GM23338 (cell line): ENCODE results near the gene BNC1. TPM values are rescaled to one million over a fixed set of nuclear protein-coding genes. Genes with fewer than 3 reads are reported as not detected.

Experiments used
- JUNB ChIP-seq: IDR thresholded peaks from one replicate; pipeline ENCODE4 v1.6.1; 2016; ENCODE audit warnings: antibody characterized with exemption; ENCODE audit not compliant: unreplicated experiment
- NANOG ChIP-seq: IDR thresholded peaks from 2 replicates; pipeline ENCODE4 v1.6.1; 2016; ENCODE audit warnings: antibody characterized with exemption, borderline replicate concordance
- POLR2AphosphoS5 ChIP-seq: IDR thresholded peaks from 2 replicates; pipeline ENCODE4 v1.6.1; 2016; ENCODE audit warnings: antibody characterized with exemption, low read depth
- STAT1 ChIP-seq: IDR thresholded peaks from one replicate; pipeline ENCODE4 v1.6.1; 2016; ENCODE audit warnings: antibody characterized with exemption; ENCODE audit not compliant: unreplicated experiment
- ZNF114 ChIP-seq: fragments of 250-450 bp; sonication (Bioruptor Pico); IDR thresholded peaks from 2 replicates; pipeline ENCODE4 v1.5.0; 2020; ENCODE audit warnings: mild to moderate bottlenecking, moderate library complexity
- polyA plus RNA-seq: library from polyadenylated mRNA; unstranded; fragments of >200 nt; fragmentation: Nextera tagmentation; extraction: Ambion mirVana; gene quantifications from 2 replicates; pipeline ENCODE4 v1.2.1, GENCODE V29; 2016
- total RNA-seq: library from RNA; depleted of rRNA; stranded (reverse); fragments of >200 nt; shearing (Covaris generic); gene quantifications from 2 replicates; pipeline ENCODE4 v1.2.3, GENCODE V29; 2014
- TF ChIP-seq, protein P1 (sequence below): fragments of 250-450 bp; sonication (Bioruptor Pico); IDR thresholded peaks from 2 replicates; pipeline ENCODE4 v1.5.0; 2020; ENCODE audit warnings: mild to moderate bottlenecking, moderate library complexity
- TF ChIP-seq, protein P2 (sequence below): IDR thresholded peaks from 2 replicates; pipeline ENCODE4 v1.6.1; 2016; ENCODE audit warnings: antibody characterized with exemption
- TF ChIP-seq, protein P3 (sequence below): IDR thresholded peaks from one replicate; pipeline ENCODE4 v1.6.1; 2018; ENCODE audit warnings: antibody characterized with exemption; ENCODE audit not compliant: unreplicated experiment

BNC1 gene
- total and polyA plus RNA-seq, 2 experiments from 2014 or later: 0.26 to 1.1 TPM

DNA sequence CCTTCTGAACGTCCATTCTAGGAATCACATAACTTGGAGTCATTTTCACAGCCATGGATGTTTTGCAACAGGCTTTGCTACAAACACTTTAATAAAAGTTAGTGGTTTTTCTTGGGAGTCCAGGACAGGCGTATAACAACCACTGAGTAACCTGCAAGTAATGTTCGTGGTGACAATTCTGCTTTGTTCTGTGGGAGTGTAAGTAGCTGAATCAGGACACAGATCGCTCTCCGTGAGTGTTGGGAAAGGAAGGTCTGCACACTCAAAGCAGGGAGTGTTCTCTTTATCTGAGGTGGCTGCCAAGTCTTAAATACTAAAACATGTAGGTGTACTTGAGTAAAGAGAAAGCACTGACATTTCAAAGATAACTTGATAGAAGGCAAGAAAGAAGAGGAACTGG, 7.9 kb upstream of the BNC1 start (continued):
- TF ChIP-seq, protein P1, sequence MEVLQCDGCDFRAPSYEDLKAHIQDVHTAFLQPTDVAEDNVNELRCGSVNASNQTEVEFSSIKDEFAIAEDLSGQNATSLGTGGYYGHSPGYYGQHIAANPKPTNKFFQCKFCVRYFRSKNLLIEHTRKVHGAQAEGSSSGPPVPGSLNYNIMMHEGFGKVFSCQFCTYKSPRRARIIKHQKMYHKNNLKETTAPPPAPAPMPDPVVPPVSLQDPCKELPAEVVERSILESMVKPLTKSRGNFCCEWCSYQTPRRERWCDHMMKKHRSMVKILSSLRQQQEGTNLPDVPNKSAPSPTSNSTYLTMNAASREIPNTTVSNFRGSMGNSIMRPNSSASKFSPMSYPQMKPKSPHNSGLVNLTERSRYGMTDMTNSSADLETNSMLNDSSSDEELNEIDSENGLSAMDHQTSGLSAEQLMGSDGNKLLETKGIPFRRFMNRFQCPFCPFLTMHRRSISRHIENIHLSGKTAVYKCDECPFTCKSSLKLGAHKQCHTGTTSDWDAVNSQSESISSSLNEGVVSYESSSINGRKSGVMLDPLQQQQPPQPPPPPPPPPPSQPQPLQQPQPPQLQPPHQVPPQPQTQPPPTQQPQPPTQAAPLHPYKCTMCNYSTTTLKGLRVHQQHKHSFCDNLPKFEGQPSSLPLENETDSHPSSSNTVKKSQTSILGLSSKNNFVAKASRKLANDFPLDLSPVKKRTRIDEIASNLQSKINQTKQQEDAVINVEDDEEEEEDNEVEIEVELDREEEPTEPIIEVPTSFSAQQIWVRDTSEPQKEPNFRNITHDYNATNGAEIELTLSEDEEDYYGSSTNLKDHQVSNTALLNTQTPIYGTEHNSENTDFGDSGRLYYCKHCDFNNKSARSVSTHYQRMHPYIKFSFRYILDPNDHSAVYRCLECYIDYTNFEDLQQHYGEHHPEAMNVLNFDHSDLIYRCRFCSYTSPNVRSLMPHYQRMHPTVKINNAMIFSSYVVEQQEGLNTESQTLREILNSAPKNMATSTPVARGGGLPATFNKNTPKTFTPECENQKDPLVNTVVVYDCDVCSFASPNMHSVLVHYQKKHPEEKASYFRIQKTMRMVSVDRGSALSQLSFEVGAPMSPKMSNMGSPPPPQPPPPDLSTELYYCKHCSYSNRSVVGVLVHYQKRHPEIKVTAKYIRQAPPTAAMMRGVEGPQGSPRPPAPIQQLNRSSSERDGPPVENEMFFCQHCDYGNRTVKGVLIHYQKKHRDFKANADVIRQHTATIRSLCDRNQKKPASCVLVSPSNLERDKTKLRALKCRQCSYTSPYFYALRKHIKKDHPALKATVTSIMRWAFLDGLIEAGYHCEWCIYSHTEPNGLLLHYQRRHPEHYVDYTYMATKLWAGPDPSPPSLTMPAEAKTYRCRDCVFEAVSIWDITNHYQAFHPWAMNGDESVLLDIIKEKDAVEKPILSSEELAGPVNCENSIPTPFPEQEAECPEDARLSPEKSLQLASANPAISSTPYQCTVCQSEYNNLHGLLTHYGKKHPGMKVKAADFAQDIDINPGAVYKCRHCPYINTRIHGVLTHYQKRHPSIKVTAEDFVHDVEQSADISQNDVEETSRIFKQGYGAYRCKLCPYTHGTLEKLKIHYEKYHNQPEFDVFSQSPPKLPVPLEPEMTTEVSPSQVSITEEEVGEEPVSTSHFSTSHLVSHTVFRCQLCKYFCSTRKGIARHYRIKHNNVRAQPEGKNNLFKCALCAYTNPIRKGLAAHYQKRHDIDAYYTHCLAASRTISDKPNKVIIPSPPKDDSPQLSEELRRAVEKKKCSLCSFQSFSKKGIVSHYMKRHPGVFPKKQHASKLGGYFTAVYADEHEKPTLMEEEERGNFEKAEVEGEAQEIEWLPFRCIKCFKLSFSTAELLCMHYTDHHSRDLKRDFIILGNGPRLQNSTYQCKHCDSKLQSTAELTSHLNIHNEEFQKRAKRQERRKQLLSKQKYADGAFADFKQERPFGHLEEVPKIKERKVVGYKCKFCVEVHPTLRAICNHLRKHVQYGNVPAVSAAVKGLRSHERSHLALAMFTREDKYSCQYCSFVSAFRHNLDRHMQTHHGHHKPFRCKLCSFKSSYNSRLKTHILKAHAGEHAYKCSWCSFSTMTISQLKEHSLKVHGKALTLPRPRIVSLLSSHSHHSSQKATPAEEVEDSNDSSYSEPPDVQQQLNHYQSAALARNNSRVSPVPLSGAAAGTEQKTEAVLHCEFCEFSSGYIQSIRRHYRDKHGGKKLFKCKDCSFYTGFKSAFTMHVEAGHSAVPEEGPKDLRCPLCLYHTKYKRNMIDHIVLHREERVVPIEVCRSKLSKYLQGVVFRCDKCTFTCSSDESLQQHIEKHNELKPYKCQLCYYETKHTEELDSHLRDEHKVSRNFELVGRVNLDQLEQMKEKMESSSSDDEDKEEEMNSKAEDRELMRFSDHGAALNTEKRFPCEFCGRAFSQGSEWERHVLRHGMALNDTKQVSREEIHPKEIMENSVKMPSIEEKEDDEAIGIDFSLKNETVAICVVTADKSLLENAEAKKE (CRISPR knock-in tag): no peak
- TF ChIP-seq ZNF114: no peak
- TF ChIP-seq, protein P2, sequence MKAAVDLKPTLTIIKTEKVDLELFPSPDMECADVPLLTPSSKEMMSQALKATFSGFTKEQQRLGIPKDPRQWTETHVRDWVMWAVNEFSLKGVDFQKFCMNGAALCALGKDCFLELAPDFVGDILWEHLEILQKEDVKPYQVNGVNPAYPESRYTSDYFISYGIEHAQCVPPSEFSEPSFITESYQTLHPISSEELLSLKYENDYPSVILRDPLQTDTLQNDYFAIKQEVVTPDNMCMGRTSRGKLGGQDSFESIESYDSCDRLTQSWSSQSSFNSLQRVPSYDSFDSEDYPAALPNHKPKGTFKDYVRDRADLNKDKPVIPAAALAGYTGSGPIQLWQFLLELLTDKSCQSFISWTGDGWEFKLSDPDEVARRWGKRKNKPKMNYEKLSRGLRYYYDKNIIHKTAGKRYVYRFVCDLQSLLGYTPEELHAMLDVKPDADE: no peak
- TF ChIP-seq POLR2AphosphoS5: no peak
- no peak for TF ChIP-seq JUNB
- TF ChIP-seq, protein P3, sequence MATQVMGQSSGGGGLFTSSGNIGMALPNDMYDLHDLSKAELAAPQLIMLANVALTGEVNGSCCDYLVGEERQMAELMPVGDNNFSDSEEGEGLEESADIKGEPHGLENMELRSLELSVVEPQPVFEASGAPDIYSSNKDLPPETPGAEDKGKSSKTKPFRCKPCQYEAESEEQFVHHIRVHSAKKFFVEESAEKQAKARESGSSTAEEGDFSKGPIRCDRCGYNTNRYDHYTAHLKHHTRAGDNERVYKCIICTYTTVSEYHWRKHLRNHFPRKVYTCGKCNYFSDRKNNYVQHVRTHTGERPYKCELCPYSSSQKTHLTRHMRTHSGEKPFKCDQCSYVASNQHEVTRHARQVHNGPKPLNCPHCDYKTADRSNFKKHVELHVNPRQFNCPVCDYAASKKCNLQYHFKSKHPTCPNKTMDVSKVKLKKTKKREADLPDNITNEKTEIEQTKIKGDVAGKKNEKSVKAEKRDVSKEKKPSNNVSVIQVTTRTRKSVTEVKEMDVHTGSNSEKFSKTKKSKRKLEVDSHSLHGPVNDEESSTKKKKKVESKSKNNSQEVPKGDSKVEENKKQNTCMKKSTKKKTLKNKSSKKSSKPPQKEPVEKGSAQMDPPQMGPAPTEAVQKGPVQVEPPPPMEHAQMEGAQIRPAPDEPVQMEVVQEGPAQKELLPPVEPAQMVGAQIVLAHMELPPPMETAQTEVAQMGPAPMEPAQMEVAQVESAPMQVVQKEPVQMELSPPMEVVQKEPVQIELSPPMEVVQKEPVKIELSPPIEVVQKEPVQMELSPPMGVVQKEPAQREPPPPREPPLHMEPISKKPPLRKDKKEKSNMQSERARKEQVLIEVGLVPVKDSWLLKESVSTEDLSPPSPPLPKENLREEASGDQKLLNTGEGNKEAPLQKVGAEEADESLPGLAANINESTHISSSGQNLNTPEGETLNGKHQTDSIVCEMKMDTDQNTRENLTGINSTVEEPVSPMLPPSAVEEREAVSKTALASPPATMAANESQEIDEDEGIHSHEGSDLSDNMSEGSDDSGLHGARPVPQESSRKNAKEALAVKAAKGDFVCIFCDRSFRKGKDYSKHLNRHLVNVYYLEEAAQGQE: no peak
- no peak for TF ChIP-seq STAT1
- TF ChIP-seq NANOG: no peak
